ENCODE data around the gene LIPF.
"Not testable (repeated sequence)": the region's sequence is repeated elsewhere in the genome, so short reads cannot be mapped to it uniquely, and the experiment has no call there.

LIPF gene

DNA sequence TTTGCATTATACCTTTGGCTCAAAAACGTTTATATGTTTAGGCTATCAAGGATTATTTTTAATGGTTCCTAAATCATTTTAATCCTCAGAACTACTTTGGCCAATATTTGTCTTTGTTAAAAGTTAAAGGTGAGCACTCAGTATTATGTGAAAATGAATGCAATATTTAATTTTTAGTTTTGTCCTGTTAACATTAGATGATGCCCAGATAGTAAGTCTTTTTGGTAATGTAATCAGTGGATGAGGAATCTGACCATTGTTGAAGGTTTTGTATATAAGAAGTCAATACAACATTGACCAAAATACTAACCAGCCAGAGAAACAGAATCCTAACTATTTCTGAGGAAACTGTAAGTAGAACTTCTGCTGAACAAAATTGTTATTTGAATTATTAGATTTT is at the start of gene LIPF:
Gene LIPF (plus strand): TSS at position 301 of the 400 bp plus-strand sequence. CDS start 2,856 bp downstream, outside the sequence.
- H3K4me3 ChIP-seq (ENCODE audit: low read depth, low read length) = no peak within 1 kb of the TSS
- DNase-seq (ENCODE audit: low read depth) = no peak

GRCh38 chr10:88616250-88616977 is 47.8 kb upstream of the LIPF start:
- no peak overlapping the region for H3K4me3 ChIP-seq (ENCODE audit: low read depth, low read length)
- DNase-seq (ENCODE audit: low read depth) = no peak

GRCh38 chr10:88617772-88618300 is 46.4 kb upstream of the LIPF start:
- no peak overlapping the region for H3K4me3 ChIP-seq (ENCODE audit: low read depth, low read length)
- no peak for DNase-seq (ENCODE audit: low read depth)

- no peak for DNase-seq (ENCODE audit: low read depth)
- H3K4me3 ChIP-seq (ENCODE audit: low read depth, low read length) = no peak overlapping the region
These were observed 45.7 kb upstream of the LIPF start for GRCh38 chr10:88618496-88618895.

DNA sequence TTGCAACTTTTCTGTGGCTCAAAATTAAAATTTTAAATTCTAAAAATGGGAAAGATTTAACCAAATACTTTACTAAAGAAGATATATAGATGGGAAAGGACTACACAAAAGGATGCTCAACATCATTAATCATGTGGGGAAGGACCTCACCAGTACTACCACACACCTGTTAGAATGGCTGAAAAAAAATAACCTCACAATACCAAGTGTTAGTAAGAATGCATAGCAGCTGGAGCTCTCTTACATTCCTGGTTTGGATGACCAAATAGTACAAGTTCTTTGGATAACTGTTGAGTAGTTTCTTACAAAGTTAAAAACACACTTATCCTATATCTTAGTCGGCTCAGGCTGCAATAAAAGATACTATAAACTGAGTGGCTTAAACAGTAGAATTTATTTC is 43.8 kb upstream of the LIPF start:
- no peak overlapping the region for H3K4me3 ChIP-seq (ENCODE audit: low read depth, low read length)
- peak; percentile 15 for DNase-seq (ENCODE audit: low read depth)

- no peak for DNase-seq (ENCODE audit: low read depth)
- H3K4me3 ChIP-seq (ENCODE audit: low read depth, low read length) = no peak overlapping the region
These were observed 40.4 kb upstream of the LIPF start for GRCh38 chr10:88623835-88624234.

- no peak for DNase-seq (ENCODE audit: low read depth)
- H3K4me3 ChIP-seq (ENCODE audit: low read depth, low read length) = no peak overlapping the region
These were observed 39.4 kb upstream of the LIPF start for GRCh38 chr10:88624840-88625239.

GRCh38 chr10:88640186-88640585 is 24.1 kb upstream of the LIPF start:
- no peak for DNase-seq (ENCODE audit: low read depth)
- H3K4me3 ChIP-seq (ENCODE audit: low read depth, low read length) = no peak overlapping the region

- no peak for DNase-seq (ENCODE audit: low read depth)
- no peak overlapping the region for H3K4me3 ChIP-seq (ENCODE audit: low read depth, low read length)
These were observed 22.0 kb upstream of the LIPF start for GRCh38 chr10:88642209-88642608.

- no peak overlapping the region for H3K4me3 ChIP-seq (ENCODE audit: low read depth, low read length)
- DNase-seq (ENCODE audit: low read depth) = no peak
These were observed 21.3 kb upstream of the LIPF start for GRCh38 chr10:88642963-88643362.

- no peak for DNase-seq (ENCODE audit: low read depth)
- no peak overlapping the region for H3K4me3 ChIP-seq (ENCODE audit: low read depth, low read length)
These were observed 17.1 kb upstream of the LIPF start for GRCh38 chr10:88647061-88647615.

GRCh38 chr10:88651101-88651551 is 13.1 kb upstream of the LIPF start:
- DNase-seq (ENCODE audit: low read depth) = peak; percentile 51
- H3K4me3 ChIP-seq (ENCODE audit: low read depth, low read length) = no peak overlapping the region

- no peak for DNase-seq (ENCODE audit: low read depth)
- no peak overlapping the region for H3K4me3 ChIP-seq (ENCODE audit: low read depth, low read length)
These were observed 11.6 kb upstream of the LIPF start for GRCh38 chr10:88652616-88653015.

DNA sequence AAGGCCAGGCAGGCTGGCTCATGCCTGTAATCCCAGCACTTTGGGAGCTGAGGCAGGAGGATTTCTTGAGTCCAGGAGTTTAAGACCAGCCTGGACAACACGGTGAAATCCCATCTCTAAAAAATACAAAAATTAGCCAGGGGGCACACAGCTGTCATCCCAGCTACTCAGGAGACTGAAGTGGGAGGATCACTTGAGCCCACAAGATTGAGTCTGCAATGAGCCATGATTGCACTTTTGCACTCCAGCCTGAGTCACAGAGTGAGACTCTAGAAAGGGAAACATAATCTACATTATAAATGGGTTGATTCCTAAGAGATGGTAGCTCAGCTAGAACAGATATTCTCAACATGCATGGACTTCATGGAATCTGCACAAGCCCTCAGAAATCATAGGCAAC is 6.3 kb upstream of the LIPF start:
- H3K4me3 ChIP-seq (ENCODE audit: low read depth, low read length) = no peak overlapping the region
- DNase-seq (ENCODE audit: low read depth) = peak; percentile 22

GRCh38 chr10:88659725-88660597 is 4.3 kb upstream of the LIPF start:
- DNase-seq (ENCODE audit: low read depth) = no peak

DNA sequence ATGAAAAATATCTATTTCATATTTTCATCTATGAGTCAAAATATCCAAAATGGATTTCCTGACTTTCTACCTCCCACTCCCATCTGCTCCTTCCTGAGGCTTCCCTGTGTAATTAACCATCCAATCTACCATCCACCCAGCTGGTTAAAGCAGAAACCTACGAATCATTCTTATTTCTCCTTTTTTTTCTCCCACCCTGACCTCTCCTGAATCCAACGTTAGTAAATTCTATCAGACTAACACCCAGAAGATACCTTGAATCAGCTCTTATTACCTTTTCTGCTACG is 3.7 kb upstream of the LIPF start:
- H3K4me3 ChIP-seq (ENCODE audit: low read depth, low read length) = no peak overlapping the region
- DNase-seq (ENCODE audit: low read depth) = no peak

More at GRCh38 chr10:88659725-88660597, 4.3 kb upstream of the LIPF start:
- no peak overlapping the region for H3K4me3 ChIP-seq (ENCODE audit: low read depth, low read length)

DNA sequence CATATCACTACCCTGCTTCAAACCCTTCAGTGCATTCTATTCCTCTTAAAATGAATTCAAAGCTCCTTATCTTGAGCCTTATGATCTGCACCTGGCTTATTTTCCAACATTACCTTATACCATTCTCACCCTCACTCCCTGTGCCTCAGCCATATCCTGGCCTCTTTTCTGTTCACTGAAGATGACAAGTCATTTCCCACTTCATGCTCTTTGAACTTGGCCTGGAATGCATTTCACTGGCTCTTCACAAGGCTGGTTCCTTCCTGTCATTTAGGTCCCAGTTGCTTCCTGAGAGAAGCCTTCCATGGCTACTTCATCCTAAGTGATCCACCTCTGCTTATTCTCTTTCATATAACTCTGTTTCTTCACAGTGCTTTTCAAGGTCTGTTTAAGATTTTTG is 3.2 kb upstream of the LIPF start:
- H3K4me3 ChIP-seq (ENCODE audit: low read depth, low read length) = no peak overlapping the region
- no peak for DNase-seq (ENCODE audit: low read depth)

- H3K4me3 ChIP-seq (ENCODE audit: low read depth, low read length) = no peak overlapping the region
- no peak for DNase-seq (ENCODE audit: low read depth)
These were observed 2.7 kb upstream of the LIPF start for GRCh38 chr10:88661577-88661976.

DNA sequence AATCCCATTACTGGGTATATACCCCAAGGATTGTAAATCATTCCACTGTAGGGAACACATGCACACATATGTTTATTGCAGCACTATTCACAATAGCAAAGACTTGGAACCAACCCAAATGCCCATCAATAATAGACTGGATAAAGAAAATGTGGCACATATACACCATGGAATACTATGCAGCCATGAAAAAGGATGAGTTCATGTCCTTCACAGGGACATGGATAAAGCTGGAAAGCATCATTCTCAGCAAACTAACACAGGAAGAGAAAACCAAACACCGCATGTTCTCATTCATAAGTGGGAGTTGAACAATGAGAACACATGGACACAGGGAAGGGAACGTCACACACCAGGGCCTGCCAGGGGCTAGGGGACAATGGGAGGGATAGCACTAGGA is 1.1 kb upstream of the LIPF start:
- DNase-seq (ENCODE audit: low read depth); H3K4me3 ChIP-seq (ENCODE audit: low read depth, low read length): not testable (repeated sequence)

DNA sequence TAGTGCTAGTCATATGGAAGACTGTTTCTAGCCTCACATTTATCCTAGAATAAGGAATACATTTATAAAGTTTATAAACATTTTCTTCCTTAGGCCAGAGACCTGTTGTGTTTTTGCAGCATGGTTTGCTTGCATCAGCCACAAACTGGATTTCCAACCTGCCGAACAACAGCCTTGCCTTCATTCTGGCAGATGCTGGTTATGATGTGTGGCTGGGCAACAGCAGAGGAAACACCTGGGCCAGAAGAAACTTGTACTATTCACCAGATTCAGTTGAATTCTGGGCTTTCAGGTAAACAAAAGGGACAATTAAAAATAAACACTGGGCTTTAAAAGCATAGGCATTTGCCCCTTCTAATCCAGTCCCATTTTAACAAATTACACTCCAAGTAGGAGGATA is 4.2 kb downstream of the LIPF start:
- H3K4me3 ChIP-seq (ENCODE audit: low read depth, low read length) = no peak overlapping the region
- DNase-seq (ENCODE audit: low read depth) = no peak

Data from skeletal muscle cell (primary cell).